A549 (cell line): ENCODE measurements around the gene HMOX1. TPM values are rescaled to one million over a fixed set of nuclear protein-coding genes. Genes with fewer than 3 reads are reported as not detected.

ENCODE experiments used
- ATAC-seq, 2 experiments: fragments of 200-7000 bp in 1 of 2; fragments of >200 bp in 1 of 2; cut with Nextera tagmentation in 1 of 2; cut with Tn5 transposase in 1 of 2; 3 replicates each; pipeline versions ENCODE4 v1.8.0 to v1.9.1; 2018 to 2020; ENCODE audit warnings: mild to moderate bottlenecking in 1 of 2, moderate library complexity in 1 of 2
- CTCF ChIA-PET: fragments of 300-600 bp; sonication (Branson Sonifier 250); formaldehyde crosslinking; extraction: SDS; loops from one replicate; lab custom pipeline; 2021; ENCODE audit warnings: antibody characterized with exemption, inconsistent platforms; lab: Yijun Ruan, JAX
- POLR2A ChIA-PET: fragments of 350-600 bp; formaldehyde crosslinking; extraction: SDS; loops from one replicate; lab custom pipeline; 2021; ENCODE audit warnings: antibody characterized with exemption, inconsistent platforms; lab: Yijun Ruan, JAX
- DNase-seq, 2 experiments: peaks; one replicate each; pipeline versions ENCODE4 v3.0.0 to v3.0.0-alpha.2; 2011 to 2016; ENCODE audit warnings: low read depth in 1 of 2, low spot score in 1 of 2
- FAIRE-seq: peaks from 2 replicates; lab custom pipeline; 2011; peaks lifted over from hg19 to GRCh38; lab: Jason Lieb, UNC
- H3K27ac ChIP-seq, 2 experiments: fragments of >200 bp; sonication (Bioruptor Twin); formaldehyde crosslinking; 3 replicates each; pipeline ENCODE4 v1.5.1; 2016 to 2017
- H3K4me1 ChIP-seq: fragments of >200 bp; sonication (Bioruptor Twin); formaldehyde crosslinking; 3 replicates; pipeline ENCODE4 v1.6.1; 2016
- H3K4me2 ChIP-seq: fragments of >200 bp; sonication (Bioruptor Twin); formaldehyde crosslinking; 3 replicates; pipeline ENCODE4 v1.6.1; 2016
- H3K4me3 ChIP-seq: fragments of >200 bp; sonication (Bioruptor Twin); formaldehyde crosslinking; 3 replicates; pipeline ENCODE4 v1.5.1; 2016
- H3K9me3 ChIP-seq: fragments of >200 bp; sonication (Bioruptor Twin); formaldehyde crosslinking; 3 replicates; pipeline ENCODE4 v1.6.1; 2016
- CTCF ChIP-seq: fragments of >200 bp; sonication (Bioruptor Twin); formaldehyde crosslinking; IDR thresholded peaks from 3 replicates; pipeline ENCODE4 v1.5.1; 2016
- E2F6 ChIP-seq: IDR thresholded peaks from 2 replicates; pipeline ENCODE4 v1.6.1; 2012; ENCODE audit warnings: low read depth, borderline replicate concordance
- EHF ChIP-seq: fragments of 250-450 bp; sonication (Bioruptor Pico); IDR thresholded peaks from 2 replicates; pipeline ENCODE4 v1.5.0; 2020; ENCODE audit warnings: mild to moderate bottlenecking
- ELK1 ChIP-seq: fragments of 150-350 bp; IDR thresholded peaks from 2 replicates; pipeline ENCODE4 v1.6.1; 2014; ENCODE audit warnings: low read depth, mild to moderate bottlenecking, low read length
- FOSB ChIP-seq: fragments of 250-450 bp; sonication (Bioruptor Pico); IDR thresholded peaks from 2 replicates; pipeline ENCODE4 v1.5.0; 2020; ENCODE audit warnings: mild to moderate bottlenecking, moderate library complexity
- FOXS1 ChIP-seq: fragments of 250-450 bp; sonication (Bioruptor Pico); IDR thresholded peaks from 2 replicates; pipeline ENCODE4 v1.5.0; 2020; ENCODE audit warnings: mild to moderate bottlenecking, moderate library complexity
- GATA3 ChIP-seq: IDR thresholded peaks from 2 replicates; pipeline ENCODE4 v1.6.1; 2012; ENCODE audit warnings: borderline replicate concordance
- HES2 ChIP-seq: fragments of >200 bp; sonication (Bioruptor Twin); formaldehyde crosslinking; IDR thresholded peaks from 2 replicates; pipeline ENCODE4 v1.6.1; 2016
- HMGXB4 ChIP-seq: fragments of 250-450 bp; sonication (Bioruptor Pico); IDR thresholded peaks from 2 replicates; pipeline ENCODE4 v1.5.0; 2021; ENCODE audit warnings: mild to moderate bottlenecking, moderate library complexity, borderline replicate concordance
- HOXA7 ChIP-seq: fragments of 250-450 bp; sonication (Bioruptor Pico); IDR thresholded peaks from 2 replicates; pipeline ENCODE4 v1.5.0; 2020; ENCODE audit warnings: mild to moderate bottlenecking, moderate library complexity
- JUN ChIP-seq, 2 experiments: fragments of >200 bp; sonication (Bioruptor Twin); formaldehyde crosslinking; IDR thresholded peaks; 2 replicates in 1 of 2; 3 replicates in 1 of 2; pipeline ENCODE4 v1.6.1; 2016 to 2017
- KDM5A ChIP-seq: fragments of 200-600 bp; sonication (generic); IDR thresholded peaks from 2 replicates; pipeline ENCODE4 v1.6.1; 2016; ENCODE audit warnings: antibody characterized with exemption, mild to moderate bottlenecking
- MAX ChIP-seq: IDR thresholded peaks from 2 replicates; pipeline ENCODE4 v1.6.1; 2012
- MYC ChIP-seq: IDR thresholded peaks from 2 replicates; pipeline ENCODE4 v1.6.1; 2012; ENCODE audit warnings: mild to moderate bottlenecking, inconsistent platforms, low read length, improper control_type of control experiment, borderline replicate concordance
- NFE2L2 ChIP-seq: fragments of 150-350 bp; conservative IDR thresholded peaks from 2 replicates; pipeline ENCODE4 v1.6.1; 2014; ENCODE audit warnings: low read length
- POLR2AphosphoS2 ChIP-seq: conservative IDR thresholded peaks from 2 replicates; pipeline ENCODE4 v1.6.1; 2012; ENCODE audit warnings: low read length, improper control_type of control experiment, inconsistent platforms
- RAD21 ChIP-seq, 2 experiments: fragments of >200 bp in 1 of 2; sonication (Bioruptor Twin) in 1 of 2; formaldehyde crosslinking in 1 of 2; IDR thresholded peaks in 1 of 2; conservative IDR thresholded peaks in 1 of 2; 2 replicates in 1 of 2; 3 replicates in 1 of 2; pipeline ENCODE4 v1.6.1; 2012 to 2018; ENCODE audit warnings: inconsistent platforms in 1 of 2
- SMC3 ChIP-seq: fragments of >200 bp; sonication (Bioruptor Twin); formaldehyde crosslinking; IDR thresholded peaks from 3 replicates; pipeline ENCODE4 v1.6.1; 2018; ENCODE audit warnings: inconsistent platforms
- SREBF2 ChIP-seq: fragments of 450-650 bp; IDR thresholded peaks from 2 replicates; pipeline ENCODE4 v1.6.1; 2014; ENCODE audit warnings: mild to moderate bottlenecking, moderate library complexity
- TFCP2L1 ChIP-seq: fragments of 250-450 bp; sonication (Bioruptor Pico); IDR thresholded peaks from 2 replicates; pipeline ENCODE4 v1.5.0; 2021; ENCODE audit warnings: mild to moderate bottlenecking
- TP53 ChIP-seq: fragments of 250-450 bp; sonication (Bioruptor Pico); IDR thresholded peaks from 2 replicates; pipeline ENCODE4 v1.5.0; 2021; ENCODE audit warnings: mild to moderate bottlenecking, moderate library complexity
- WGBS: methylation state at CpG from one replicate; pipeline ENCODE4 v1.1.6; 2017; ENCODE audit errors: missing lambda C conversion rate; 5-methylcytosine and 5-hydroxymethylcytosine counted together
- polyA plus RNA-seq, 4 experiments: library from polyadenylated mRNA; depleted of rRNA in 3 of 4; stranded (reverse); fragments of >200 nt; fragmentation: RNase III in 1 of 4; extraction: RNeasy Plus Mini Kit Qiagen cat#74134 plus additional on column Dnase treatment in 1 of 4; gene quantifications; 2 replicates in 3 of 4; 3 replicates in 1 of 4; pipeline ENCODE4 v1.2.3, GENCODE V29; 2011 to 2017

Gene HMOX1
- polyA plus RNA-seq, 2 of the 4 experiments (the other 2 are of a cell fraction): 97.7 to 506 TPM

GRCh38 chr22:35399678-35400500 lies 19.0 kb downstream of the HMOX1 start, which contains the start of gene MCM5:
Gene MCM5, plus strand, starts transcription at chr22:35400140. Its CDS starts 299 bp downstream, at chr22:35400439.
- FAIRE-seq (no peak), DNase-seq (peak; percentile 94 to 96), ATAC-seq (peak; percentile 80 to 88)
- H3K4me1 ChIP-seq: peaks cover 59% of the 10 kb centered on the region
- peak within 1 kb of the TSS; percentile 86 for H3K4me2 ChIP-seq
- ChIA-PET POLR2A (no interaction called here), CTCF (no interaction called here)
- TF ChIP-seq TP53 (CRISPR knock-in tag): peak; percentile 39; the same call in 1 of the 2 replicates
- 0 out of 2 replicates have a peak, but pooled peaks have one; percentile 24 for TF ChIP-seq TFCP2L1 (CRISPR knock-in tag)
- TF ChIP-seq E2F6: peak; percentile 79
- TF ChIP-seq MAX: peak; percentile 74
- TF ChIP-seq SMC3: no peak
- TF ChIP-seq JUN (IDR thresholded peaks at IDR 0.05): peak in 1 of 2 experiments; percentile 28; a peak in 1 of 5 replicates
- TF ChIP-seq GATA3: peak; percentile 20; the same call in 1 of the 2 replicates
- no peak for TF ChIP-seq POLR2AphosphoS2
- H3K4me3 ChIP-seq: peak within 1 kb of the TSS; percentile 77
- H3K27ac ChIP-seq: peak within 1 kb of the TSS; percentile 84 to 95
- no peaks in the 10 kb centered on the region for H3K9me3 ChIP-seq
- WGBS: 3% methylated on average over 50 of the region's 64 CpGs

- H3K9me3 ChIP-seq: no peaks in the 10 kb centered on the region
- peak overlapping the region; percentile 86 for H3K4me2 ChIP-seq
- peak overlapping the region; percentile 77 for H3K4me3 ChIP-seq
- WGBS: 3% methylated on average over 18 of the region's 20 CpGs
- ATAC-seq (peak in 1 of 2 experiments; percentile 1; a peak in 3 of 6 replicates), DNase-seq (no peak)
- H3K27ac ChIP-seq: peak overlapping the region; percentile 84 to 95
- TF ChIP-seq RAD21 (conservative IDR thresholded peaks at IDR 0.05 in 1 of 2, IDR thresholded peaks at IDR 0.05 in 1 of 2): no peak
- TF ChIP-seq JUN (IDR thresholded peaks at IDR 0.05): no peak
- TF ChIP-seq GATA3: no peak
- TF ChIP-seq, all 56 proteins: peak for 0
- ChIA-PET POLR2A (no interaction called here), CTCF (interaction anchor here (1.5 kb wide), 1 partner anchor 49 kb away, joined by 5 read pairs; no protein-coding TSS in a partner anchor)
- no peak for FAIRE-seq
- H3K4me1 ChIP-seq: peaks cover 54% of the 10 kb centered on the region
These were observed 19.6 kb downstream of the HMOX1 start for GRCh38 chr22:35400501-35400790.

GRCh38 chr22:35401863-35402262 lies 21.0 kb downstream of the HMOX1 start:
- no peak for TF ChIP-seq HOXA7 (CRISPR knock-in tag)
- no peak for TF ChIP-seq SREBF2
- no peak for TF ChIP-seq ELK1
- no peak for TF ChIP-seq KDM5A
- TF ChIP-seq MAX: no peak
- TF ChIP-seq HES2: no peak
- TF ChIP-seq MYC: no peak
- no peak for TF ChIP-seq FOXS1 (CRISPR knock-in tag)
- TF ChIP-seq FOSB (CRISPR knock-in tag): no peak
- TF ChIP-seq HMGXB4: no peak
- no peak for TF ChIP-seq NFE2L2
- no peak for TF ChIP-seq POLR2AphosphoS2
- no peak for TF ChIP-seq CTCF
- no peak for TF ChIP-seq EHF (CRISPR knock-in tag)
- no peak for TF ChIP-seq GATA3
- TF ChIP-seq, all 56 proteins: peak for 0
- Histone ChIP-seq H3K4me3 (no peak overlapping the region), H3K27ac (peak overlapping the region in 1 of 2 experiments; percentile 95; a peak in 2 of 6 replicates), H3K9me3 (no peaks in the 10 kb centered on the region), H3K4me1 (peaks cover 45% of the 10 kb centered on the region), H3K4me2 (peak overlapping the region; percentile 86)
- CTCF ChIA-PET: interaction anchor here (1.5 to 1.6 kb wide), 2 partner anchors 51 to 223 kb away, joined by 3 to 5 read pairs; no protein-coding TSS in a partner anchor
- no peak for ATAC-seq
- POLR2A ChIA-PET: no interaction called here
- no peak for DNase-seq
- FAIRE-seq: no peak
- 88% methylated on average over 6 of the region's 6 CpGs for WGBS
